ENCODE data around the gene S100A9.
A peak's percentile ranks its signal among the peaks of the same experiment; 100 is the strongest.
"Not testable (repeated sequence)": the region's sequence is repeated elsewhere in the genome, so short reads cannot be mapped to it uniquely, and the experiment has no call there.

S100A9 gene
- total RNA-seq = 110 to 722 (median 287) reads per million in 17 experiments

DNA sequence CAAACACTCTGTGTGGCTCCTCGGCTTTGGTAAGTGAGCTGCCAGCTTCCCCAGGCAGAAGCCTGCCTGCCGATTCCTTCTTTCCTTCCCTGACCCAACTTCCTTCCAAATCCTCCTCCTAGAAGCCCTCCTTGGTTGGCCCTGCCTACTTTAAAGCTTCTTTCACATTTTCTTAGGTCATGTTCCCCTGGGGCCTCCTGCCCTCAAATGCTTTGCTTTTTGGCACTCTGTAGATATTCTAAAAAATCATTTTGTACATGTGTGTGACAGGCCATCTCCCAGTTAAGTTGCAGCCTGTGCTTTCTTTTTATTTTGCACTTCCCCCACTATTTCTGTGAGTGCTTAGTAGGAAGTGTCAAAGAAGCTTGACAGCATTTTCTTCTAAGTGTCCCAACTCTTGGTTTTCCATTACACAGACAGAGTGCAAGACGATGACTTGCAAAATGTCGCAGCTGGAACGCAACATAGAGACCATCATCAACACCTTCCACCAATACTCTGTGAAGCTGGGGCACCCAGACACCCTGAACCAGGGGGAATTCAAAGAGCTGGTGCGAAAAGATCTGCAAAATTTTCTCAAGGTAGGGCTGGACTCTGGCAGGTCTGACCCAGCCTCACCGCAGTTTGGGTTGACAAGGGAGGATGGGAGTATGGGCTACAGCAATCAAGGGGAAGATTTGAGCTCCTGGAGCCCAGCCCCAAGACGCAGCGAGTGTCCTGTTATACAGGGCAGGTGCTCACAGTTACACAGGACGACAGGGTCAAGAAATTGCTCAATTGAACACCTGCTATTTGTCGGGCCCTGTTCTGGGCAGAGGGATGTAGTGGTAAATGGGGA, at the start of gene S100A9:
Gene S100A9, plus strand, starts transcription at position 2 of the 838 bp plus-strand sequence. Its CDS starts 430 bp downstream, at position 432.
- DNase-seq = peak; percentile 60 to 85 (median 75)

DNA sequence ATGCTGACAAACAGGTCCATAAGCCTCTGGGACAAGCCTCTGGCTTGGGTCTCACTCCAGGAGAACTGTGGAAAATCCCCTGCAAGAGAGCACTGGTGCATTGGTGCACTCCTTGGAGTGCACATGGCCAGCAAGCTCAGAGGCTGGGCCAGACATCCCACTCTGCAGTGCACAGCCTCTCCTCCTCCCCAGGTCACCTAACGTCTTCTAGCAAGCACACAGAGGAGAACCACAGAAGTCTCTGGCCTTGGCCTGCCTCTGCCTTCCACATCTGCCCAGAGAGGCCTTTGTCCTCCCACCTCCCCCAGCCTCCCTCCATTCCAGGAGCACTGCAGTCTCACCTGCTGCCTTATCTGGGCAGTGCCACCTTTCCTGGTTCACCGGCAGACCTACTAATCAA, 49.1 kb upstream of the S100A9 start:
- DNase-seq = no peak

DNA sequence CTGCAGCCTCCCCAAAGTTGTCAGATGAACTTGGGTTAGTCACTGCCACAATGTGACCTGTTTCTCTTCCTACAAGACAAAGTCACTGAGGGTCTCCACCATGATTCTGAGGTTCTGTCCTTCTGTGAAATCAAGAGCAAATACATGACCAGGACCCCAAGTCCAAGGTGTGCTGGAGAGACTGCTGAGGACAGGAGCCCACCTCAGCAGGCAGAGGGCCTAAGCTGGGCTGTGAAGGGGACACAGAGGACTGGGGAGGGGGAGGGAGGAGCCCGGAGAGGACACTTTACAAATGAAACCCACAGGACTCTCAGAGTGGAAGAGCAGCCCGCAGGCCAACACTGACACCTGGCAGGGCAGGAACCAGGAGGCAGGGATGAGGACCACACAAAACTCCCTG, 48.2 kb upstream of the S100A9 start:
- no peak for DNase-seq

DNA sequence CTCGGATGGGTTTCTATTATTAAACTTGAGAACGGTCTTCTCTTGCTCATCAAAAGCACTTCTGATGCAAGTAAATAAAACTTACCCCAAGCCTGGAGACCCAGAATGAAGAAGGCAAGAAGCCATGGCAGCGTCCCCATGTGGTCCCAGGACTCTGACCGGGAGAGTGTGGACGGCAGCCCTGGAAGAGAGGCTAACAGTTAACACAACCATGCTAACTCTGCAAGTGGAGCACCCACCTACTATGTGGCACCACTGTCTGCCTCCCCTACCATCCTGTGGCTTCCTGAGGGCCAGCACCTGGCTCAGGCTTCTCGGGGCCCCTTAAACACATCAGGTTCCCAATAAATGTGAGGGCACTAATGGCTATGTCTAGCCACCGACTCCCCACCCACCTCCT, 47.1 kb upstream of the S100A9 start:
- DNase-seq = peak in 1 of 4 experiments; percentile 48

DNA sequence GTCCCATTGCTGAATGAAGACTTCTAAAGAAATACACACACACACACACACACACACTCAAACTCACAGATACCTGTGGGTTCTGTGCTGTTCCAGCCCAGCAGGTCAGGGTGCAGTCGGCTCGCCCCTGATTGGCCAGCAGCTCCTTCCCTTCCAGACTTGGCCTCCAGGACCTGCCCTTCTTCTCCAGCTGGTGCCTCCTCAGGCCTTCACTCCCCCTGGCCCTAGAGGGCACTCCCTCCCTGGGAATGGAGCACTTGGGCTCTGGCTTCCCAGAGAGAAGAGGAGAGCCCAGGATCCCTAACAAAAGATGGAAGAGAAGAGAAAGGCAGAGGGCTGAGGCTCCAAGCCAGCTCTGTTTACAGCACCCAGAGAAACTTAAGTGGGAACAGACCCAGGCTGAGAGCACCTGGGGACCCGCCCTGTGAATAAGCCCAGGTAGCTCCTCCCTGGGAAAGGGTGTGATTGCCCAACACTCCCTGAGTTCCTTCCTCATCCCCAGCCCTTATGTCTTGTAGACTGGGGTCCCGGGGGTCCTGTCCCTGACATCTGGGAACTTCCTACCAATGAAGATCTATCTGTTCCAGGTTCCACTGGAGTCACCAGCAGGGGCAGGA, 45.0 kb upstream of the S100A9 start, which contains the start of gene PGLYRP3:
Gene PGLYRP3, minus strand, starts transcription at position 383 of the 617 bp plus-strand sequence. CDS start 2,287 bp downstream, outside the sequence.
- DNase-seq = no peak

DNA sequence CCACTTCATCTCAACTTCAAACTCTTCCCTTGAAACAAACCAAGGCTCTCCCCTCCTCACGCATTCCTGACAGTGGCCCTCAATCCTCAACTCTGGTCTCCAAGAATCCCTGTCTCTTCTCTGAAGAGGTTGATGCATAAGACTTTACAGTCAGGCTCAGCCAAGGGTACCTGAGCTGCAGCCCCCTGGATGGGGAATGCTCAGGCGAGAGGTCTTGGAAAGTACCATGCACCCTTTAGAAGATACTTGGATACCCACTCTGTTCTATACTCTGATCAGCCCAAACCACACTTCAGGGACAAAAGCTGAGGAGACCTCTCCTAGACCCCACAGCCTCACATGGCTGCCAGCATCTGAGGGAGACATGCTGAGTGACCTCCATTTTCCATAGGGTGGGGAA, 44.4 kb upstream of the S100A9 start:
- DNase-seq = no peak

DNA sequence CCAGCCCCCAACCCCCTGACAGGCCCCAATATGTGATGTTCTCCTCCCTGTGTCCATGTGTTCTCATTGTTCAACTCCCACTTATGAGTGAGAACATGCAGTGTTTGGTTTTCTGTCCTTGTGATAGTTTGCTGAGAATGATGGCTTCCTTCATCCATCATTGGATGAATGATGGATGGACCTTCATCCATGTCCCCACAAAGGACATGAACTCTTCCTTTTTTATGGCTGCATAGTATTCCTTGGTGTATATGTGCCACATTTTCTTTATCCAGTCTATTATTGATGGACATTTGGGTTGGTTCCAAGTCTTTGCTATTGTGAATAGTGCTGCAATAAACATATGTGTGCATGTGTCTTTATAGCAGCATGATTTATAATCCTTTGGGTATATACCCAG, 43.3 kb upstream of the S100A9 start:
- not testable (repeated sequence) for DNase-seq

DNA sequence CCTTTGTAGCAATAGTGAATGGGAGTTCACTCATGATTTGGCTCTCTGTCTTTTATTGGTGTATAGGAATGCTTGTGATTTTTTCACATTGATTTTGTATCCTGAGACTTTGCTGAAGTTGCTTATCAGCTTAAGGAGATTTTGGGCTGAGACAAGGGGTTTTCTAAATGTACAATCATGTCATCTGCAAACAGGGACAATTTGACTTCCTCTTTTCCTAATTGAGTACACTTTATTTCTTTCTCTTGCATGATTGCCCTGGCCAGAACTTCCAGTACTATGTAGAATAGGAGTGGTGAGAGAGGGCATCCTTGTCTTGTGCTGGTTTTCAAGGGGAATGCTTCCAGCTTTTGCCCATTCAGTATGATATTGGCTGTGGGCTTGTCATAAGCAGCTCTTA, 41.6 kb upstream of the S100A9 start:
- not testable (repeated sequence) for DNase-seq

DNA sequence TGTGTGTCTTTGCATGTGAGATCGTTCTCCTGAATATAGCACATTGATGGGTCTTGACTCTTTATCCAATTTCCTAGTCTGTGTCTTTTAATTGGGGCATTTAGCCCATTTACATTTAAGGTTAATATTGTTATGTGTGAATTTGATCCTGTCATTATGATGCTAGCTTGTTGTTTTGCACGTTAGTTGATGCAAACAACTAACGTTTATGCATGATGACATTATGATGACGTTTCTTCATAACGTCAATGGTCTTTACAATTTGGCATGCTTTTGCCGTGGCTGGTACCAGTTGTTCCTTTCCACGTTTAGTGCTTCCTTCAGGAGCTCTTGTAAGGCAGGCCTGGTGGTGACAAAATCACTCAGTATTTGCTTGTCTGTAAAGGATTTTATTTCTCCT, 39.5 kb upstream of the S100A9 start:
- DNase-seq = not testable (repeated sequence)

DNA sequence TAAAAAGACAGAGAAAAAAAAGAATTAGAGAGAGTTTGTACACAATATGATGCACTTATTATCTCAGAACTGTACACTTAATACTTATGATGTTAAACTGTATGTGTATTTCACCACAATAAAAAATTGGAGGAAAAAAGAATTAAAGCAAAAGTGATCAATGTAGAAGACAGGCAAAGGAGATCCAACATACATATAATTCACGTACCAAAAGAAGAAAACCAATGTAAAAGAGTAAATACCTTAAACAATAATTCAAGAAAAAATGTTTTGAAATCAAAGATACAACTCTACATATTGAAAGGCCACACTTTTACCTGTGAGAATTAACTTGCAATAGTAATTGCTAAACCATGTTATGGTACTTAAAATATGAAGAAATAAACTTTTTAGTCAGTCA, 35.1 kb upstream of the S100A9 start:
- no peak for DNase-seq

DNA sequence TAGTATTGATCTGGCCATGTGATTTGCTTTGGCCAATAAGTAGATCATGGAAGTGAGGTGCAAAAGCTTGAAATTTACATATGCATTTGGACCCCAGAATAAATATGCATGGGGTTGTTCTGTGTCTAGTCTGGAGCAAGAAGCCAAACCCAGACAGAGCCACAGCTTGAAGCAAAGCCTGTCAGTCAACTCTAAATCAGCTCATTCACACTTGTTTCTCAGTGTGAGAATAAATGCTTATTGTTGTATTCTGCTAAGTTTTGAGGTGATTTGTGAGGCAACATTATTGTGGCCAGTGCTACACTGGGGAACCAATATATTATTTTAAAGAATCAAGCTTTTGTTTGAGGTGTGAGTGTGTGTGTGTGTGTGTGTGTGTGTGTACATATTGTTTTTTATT, 32.7 kb upstream of the S100A9 start:
- DNase-seq = no peak

DNA sequence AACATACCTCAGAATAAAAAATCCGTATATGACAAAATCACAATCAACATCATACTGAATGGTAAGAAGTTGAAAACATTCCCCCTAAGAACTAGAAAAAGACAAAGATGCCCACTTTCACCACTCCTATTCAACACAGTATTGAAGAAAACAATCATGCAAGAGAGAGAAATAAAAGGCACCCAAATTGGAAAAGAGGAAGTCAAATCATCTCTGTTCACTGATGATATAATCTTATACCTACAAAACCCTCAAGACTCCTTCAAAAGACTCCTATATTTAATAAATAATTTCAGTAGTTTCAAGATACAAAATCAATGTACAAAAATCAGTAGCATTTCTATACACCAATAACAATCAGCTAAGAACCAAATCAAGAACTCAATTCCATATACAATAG, 23.8 kb upstream of the S100A9 start:
- DNase-seq = no peak

DNA sequence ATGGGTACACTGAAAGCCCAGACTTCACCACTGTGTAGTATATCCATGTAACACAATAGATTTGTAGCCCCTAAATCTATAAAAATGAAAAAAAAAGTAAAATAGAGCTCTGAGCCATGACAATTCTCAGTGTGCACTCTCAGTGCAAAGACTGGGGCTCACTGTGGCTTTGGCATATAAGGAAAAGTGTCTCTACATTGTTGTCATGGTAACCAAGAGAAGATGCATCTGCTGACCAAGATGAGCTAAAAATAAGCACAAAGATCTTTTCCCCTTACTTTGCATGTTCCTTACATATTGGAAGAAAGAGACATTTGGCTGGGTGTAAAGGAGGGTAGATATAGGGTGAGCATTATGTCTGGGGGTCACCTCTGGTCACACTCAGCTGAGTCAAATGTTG, 21.0 kb upstream of the S100A9 start:
- DNase-seq = no peak

DNA sequence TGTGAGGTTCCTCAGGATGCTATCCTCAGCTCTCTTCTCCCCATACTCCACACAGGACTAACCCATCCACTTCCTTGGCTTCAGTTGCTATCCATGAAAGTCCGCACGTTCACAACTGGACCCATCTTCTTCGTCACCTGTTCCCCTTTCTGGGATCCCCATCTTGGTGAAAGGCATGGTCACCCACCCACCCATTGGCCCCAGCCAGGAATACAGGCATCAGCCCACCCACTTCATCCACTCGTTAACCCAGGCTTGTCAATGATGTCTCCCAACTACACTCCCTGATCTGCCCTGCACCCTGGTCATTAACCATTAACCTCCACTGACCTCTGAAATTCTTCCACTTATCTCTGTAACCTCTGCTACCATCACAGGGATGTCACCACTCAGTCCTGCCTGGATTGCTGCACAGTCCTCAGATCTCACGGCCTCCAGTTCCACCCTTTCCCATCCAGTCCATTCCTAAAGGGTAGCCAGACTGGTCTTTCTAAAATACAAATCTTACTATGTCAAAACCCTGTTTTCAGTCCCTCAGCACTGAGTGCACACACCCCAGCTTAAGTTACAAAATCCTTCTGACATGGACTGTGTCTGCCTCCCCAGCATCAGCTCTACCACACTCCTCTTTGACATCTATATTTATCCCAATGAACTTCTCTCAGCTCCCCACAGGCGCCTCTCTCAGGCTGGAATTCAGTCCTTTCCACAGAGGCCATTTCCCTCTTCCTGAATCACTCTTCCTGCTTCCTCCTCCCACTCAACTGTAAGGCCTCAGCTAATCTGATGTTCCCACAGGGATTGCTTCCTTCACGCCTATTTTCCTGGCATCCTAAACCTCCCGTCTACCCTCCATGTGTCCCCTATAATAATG, 19.4 kb upstream of the S100A9 start:
- no peak for DNase-seq

DNA sequence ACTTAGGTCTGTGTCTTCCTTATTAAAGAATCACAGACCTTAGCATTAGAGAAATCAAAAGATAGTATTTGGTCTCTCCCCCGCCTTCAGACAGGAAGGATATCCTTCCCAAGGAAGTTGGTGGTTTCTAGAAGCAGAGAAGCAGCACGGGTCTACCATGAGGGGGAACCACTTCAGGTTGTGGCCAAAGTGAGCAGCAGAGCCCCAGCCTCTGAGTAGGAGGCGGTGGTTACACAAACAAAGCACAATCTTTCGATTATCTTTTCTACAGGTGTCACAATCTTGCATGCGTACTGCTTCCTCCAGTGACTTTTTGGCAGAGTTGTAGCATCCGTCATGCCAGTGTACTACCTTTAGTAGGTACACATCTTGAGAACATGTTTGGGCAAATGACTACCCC, 17.9 kb upstream of the S100A9 start:
- DNase-seq = peak in 1 of 4 experiments; percentile 21

DNA sequence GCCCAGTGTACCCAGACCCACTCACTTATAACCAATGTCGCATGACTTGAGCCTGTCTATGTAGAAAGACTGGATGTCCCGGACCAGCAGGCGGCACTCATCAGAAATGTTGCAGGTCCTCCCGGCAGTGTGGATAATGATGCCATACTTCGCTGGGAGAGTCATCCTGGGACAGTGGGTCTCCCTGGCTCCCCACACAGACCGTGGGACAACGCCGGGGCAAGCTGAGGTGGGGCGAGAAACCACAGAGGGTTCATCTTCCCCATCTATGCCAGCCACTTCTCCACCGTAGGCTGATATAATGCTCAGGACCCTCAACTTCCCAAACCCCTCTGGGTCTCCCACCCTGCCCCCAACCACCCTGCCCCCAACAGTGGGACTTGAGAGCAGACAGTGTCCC, 17.3 kb upstream of the S100A9 start:
- no peak for DNase-seq

DNA sequence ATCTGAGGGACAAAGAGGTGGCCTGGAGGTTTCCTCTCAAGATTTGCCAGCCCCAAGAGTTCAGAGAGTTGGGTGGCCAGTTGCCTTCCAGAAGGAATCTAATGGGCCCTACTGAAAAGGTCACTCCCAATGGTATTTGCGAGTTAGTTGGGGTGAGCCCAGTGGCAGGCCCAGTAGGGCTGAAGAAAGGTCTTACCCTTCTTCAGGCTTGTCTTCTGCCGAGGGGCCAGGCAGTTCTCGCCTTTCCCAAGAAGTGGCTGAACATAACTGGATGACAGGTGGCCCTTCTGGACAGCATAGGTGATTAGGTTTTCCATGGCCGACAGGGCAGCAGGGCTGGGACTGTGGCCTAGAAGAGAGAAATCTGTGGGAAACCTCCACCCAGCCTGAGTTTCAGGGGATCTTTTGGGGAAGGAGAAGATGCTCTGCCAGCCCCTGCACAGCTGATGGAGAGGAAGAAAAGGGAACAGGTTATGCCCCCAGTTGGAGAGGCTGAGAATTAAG, 16.2 kb upstream of the S100A9 start:
- DNase-seq = no peak

DNA sequence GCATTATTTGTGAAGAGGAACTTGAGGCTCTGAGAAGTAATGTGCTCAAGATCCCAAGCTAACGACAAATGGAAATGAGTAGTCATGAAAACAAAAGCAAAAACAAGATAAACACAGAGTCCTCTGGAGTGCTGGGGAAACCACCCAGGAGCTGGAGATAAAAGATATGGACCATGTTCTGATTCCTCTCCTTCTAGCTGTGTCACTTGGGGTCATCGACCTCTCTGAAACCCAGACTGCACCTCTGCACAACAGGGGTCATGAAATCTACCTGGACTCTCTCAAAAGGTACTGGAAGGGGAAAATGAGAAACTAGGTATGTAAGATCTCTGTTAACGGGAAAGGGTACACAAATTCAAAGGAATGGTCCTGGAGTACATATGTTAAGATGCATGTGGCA, 15.5 kb upstream of the S100A9 start:
- no peak for DNase-seq

DNA sequence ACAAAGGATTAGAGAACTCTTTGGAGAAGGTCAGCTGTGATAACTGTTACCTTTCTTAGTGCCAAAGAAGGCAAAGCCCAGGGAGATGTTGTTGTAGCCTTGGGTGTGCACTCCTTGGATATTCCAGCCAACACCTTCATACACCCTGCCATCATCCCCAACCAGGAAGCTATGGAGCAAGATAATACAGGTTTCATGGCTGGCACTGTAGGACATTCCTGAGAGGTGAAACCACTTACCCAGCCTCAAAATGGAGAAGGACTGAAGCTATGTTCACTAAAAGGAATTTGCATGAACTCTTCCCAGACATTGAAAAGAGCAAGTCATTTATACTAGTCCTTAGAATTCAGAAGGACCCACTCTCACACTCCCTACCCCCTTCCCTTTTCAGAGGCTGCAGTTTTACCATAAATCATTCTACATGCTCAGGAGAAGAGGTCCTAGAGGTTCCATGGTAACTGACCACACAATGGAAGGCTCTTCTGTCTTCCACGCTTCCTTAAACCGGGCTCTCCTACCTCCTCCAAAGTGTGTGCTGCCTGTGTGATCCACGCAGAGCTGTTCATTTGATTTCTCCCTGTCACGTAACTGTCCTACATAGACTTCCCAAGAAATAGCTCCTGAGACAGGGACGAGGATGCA, 14.5 kb upstream of the S100A9 start:
- DNase-seq = peak in 1 of 4 experiments; percentile 28

DNA sequence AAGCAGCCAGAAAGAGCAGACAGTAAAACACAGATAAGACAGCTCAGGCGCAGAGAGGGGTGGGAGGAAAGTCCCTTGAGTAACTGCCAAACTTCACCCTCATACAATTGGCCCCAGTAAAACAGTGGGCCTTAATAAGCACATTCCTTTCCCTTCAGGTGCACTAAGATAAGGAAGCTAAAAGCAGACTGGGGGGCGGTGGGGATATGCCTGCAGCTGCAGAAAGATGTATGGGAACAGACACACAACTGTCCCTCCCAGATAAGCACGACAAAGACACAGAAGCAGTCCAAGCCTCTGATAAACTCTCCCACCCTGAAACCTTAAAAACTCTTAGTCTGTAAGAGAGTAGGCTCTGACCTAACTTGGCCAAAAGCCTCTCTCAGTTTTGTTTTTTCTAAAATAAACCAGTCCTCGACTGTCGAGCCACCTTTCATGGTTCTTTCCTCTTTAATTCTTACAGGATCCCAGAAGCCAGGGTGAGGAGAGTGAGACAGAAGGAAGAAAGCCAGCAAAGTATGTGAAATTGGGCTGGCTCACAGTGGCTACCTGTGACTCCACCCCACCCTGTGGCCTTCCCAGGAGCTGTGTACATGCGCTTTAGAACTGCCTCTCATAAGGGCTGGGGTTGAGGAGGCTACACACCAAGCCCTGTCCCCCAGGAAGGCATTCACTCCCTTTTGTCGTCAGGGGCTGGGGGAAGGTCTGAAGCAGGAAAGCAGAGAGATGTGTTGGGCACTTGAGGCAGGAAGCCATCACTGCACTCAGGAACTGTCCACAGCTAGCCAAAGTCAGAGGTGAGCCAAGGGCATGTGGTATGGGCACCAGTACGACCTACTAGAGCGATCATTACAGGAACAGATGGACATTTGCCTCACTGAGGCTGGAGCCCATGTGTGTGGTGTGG, 13.6 kb upstream of the S100A9 start:
- DNase-seq = no peak

DNA sequence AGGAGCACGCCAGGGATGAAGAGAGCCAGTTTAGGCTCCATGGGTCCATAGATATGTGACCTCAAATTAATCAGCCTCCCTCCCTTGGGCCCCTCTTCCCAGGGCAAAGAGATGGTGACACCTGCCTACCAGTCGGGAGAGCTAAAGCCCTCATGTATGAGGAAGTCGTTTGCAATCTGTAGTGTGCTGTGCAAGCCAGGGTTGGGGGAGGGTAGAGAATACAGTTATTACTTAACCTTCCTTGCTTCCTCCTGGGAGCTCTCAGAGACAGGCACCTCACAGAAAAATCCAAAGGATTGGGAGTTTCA, 13.0 kb upstream of the S100A9 start:
- peak; percentile 63 to 82 (median 76) for DNase-seq
